Measurements from ENCODE around the gene SMIM27.

DNA sequence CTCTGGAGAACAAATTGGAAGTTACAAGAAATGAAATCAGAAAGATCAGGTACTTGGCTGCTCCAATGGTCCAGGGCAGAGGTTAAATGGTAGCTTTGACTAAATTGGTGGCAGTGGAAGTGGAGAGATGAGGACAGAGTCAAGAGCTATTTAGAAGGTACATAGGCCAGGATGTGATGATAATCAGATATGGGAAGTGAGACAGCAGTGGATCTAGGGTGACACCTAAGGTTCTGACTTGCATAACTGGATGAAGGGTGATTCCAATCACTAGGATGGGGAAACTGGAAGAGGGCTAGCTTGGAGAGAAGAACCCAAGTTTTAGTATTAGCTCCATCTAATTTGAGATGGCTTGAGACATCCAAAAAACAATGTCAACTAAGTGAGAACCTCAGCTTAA, 44.8 kb downstream of the SMIM27 start:
- TF ChIP-seq, protein P1, sequence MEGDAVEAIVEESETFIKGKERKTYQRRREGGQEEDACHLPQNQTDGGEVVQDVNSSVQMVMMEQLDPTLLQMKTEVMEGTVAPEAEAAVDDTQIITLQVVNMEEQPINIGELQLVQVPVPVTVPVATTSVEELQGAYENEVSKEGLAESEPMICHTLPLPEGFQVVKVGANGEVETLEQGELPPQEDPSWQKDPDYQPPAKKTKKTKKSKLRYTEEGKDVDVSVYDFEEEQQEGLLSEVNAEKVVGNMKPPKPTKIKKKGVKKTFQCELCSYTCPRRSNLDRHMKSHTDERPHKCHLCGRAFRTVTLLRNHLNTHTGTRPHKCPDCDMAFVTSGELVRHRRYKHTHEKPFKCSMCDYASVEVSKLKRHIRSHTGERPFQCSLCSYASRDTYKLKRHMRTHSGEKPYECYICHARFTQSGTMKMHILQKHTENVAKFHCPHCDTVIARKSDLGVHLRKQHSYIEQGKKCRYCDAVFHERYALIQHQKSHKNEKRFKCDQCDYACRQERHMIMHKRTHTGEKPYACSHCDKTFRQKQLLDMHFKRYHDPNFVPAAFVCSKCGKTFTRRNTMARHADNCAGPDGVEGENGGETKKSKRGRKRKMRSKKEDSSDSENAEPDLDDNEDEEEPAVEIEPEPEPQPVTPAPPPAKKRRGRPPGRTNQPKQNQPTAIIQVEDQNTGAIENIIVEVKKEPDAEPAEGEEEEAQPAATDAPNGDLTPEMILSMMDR (IDR thresholded peaks at IDR 0.05), result no peak
- TF ChIP-seq POLR2A (IDR thresholded peaks at IDR 0.05), result no peak
